HT-29 (cell line): ENCODE data around the gene NRG3. TPM values are rescaled to one million over a fixed set of nuclear protein-coding genes. Genes with fewer than 3 reads are reported as not detected.
"Not testable (repeated sequence)": the region's sequence is repeated elsewhere in the genome, so short reads cannot be mapped to it uniquely, and the experiment has no call there.

Experiments
- DNase-seq: peaks from one replicate; pipeline ENCODE4 v3.0.0-alpha.2; 2015; ENCODE audit warnings: low spot score
- total RNA-seq: library from RNA; depleted of rRNA; stranded (reverse); fragments of >200 nt; shearing (Covaris generic); gene quantifications from 2 replicates; pipeline ENCODE4 v1.2.3, GENCODE V29; 2014

NRG3 gene
- total RNA-seq, 1 experiment from 2014 or later = not detected

DNA sequence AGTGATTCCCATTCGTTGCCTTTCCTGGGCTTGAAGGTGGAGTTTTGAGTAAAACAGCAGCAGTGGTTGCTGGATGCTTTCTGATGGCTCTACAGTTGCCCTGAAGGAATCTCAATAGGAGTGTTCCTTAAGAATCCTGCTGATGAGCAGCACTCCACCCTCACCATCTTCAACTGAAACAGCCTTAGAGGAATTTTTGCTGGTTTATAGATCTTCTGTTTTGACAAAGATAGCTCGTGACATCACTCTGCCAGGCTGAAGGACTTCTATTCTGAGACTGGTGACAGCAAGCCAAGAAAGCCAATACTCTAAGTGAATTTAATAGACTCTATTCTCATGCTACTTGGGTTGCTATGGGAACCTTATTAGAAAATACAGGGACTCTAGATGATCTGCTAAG is 1014.7 kb downstream of the NRG3 start:
- no peak for DNase-seq

DNA sequence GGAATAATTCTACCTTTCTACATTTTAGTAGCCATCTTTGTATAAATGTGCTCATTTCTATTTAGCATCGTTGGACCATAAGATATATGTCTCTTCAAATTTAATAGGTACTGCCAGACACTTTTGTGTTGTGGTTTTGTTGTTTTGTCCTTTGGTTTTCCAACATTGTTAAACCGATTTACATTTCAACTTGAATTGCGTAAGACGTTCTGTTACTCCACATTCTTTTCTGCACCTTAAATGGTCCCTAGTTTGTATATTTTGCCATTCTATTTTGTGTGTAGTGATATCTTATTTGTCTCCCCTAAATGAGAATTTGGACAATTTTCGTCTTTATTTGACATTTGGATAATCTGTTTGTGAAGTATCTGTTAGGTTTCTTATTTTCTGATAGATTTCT is 1015.6 kb downstream of the NRG3 start:
- no peak for DNase-seq

DNA sequence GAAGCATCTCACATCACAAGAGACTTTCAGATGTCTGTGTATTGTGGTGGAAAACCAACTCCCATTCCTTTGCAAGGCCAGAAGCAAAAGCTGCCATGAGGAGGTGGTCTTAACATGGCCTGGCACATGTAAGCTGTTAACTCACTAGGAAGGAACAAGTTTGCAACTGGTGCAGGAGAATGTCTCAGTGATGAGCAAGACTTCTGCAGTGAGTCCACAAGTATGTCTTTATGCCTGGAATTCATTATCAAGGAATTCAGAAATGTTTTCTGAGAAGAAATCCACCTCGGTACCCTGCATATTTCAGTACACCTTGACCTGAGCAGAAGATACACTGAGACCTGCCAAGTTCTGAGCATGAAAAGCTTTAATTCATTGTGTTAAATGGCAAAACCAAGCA is 1033.1 kb downstream of the NRG3 start:
- DNase-seq = no peak

DNA sequence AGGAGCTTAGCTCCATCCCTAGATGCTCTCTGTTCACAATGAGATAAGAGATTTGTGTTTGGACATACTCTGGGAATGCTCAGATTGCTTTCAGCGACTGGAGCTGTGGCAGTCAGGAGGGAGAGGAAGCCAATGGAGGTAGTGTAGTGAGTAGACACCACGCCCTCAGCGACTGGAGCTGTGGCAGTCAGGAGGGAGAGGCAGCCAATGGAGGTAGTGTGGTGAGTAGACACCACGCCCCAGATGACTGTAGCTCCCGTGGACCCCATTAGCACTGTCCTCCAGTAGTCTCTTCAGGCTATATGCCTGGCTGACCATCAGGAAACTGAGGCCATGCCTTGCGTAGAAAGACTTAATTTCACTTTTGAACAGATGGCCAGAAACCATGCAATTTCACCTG is 1033.8 kb downstream of the NRG3 start:
- no peak for DNase-seq

DNA sequence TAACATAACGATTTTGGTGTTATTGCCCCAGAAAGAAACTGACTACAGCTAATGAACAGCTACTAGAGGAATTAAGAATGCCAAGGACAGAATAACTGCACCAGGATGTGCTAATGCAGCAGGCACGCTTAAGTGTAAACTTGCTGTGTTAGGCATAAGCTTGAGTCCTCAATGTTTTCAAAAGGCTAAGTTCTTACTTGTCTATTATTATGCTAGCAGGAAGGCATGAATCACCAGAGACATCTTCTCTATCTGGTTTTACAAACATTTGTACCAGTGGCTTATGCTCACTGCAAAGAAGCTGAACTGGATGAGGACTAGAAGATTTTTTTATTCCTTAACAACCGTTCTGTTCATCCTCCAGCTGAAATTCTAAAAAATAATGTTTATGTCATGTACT is 1035.3 kb downstream of the NRG3 start:
- no peak for DNase-seq

DNA sequence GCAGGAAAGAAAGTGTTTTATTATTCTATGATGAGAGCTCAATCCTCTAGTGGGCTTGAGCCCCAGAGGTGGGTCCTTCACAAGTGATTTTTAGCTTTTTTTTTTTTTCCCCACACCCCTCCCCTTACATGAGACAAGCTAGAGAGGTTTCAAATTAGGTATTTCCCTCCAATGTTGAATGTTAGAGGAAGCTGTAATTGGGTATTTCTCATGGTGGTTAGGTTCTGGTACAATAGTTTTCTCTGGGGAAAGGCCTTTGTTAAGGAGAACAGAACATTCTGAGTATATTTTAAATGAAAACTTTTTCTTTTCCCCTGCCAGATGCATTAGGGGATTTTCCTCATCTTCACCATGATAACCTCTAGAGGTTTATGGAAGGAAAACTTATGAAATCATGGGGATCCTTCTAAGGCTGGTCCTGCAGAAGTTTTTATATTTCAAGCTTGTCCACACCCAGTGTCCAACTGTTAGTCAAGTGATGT is 1039.7 kb downstream of the NRG3 start:
- DNase-seq = no peak

DNA sequence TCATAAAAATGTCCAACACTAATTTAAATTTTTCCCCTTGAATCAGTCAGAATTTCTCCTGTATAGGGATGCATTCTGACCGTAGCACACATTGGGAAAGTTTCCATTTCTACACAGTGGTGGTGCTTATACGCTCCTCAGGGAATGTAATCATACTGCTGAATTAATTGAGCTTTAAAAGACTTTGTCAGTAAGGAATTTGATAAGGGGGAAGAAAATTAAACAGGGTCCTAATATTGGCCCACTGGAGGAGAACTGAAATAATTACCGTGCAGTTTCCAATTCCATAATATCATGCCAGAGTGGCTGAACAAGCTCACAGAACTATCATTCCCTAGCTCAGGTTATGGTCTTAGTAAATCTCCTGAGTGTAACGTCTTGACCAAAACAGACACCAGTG is 1041.9 kb downstream of the NRG3 start:
- no peak for DNase-seq

DNA sequence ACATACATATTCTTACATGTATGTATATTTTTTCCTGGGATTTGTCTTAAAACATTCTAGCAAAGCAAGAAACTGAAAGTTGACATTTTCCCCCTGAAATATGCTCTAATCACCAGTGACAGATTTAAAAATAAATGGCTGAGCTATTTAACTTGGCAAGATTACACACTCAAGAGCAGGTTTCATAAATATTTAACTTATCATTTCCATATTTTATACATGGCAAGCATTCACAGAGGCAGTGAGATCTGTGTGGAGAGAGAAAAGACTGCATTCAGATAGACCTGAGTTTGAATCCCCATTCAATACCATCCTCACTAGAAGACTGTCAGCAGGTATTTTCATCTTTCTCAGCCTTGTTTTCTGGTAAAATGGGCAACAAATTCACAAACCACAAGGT is 1043.0 kb downstream of the NRG3 start:
- no peak for DNase-seq

DNA sequence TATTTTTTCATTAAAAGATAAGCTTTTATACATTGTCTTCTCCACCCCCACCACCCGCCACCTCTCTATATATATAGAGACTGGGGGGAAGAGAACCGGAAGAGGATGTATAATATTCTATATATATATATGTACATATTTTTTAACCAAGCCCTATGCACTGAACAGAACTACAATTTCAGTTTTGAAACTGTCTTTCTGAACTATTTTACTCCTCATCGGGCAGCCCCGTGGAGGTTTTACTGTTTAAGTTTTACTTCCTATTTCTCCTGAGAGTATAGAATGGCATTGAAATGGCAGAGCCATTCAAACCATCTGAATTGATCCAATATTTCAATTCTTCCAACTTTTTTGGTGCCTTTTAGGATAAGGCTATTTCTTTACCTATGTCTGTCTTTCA is 1047.1 kb downstream of the NRG3 start:
- no peak for DNase-seq

DNA sequence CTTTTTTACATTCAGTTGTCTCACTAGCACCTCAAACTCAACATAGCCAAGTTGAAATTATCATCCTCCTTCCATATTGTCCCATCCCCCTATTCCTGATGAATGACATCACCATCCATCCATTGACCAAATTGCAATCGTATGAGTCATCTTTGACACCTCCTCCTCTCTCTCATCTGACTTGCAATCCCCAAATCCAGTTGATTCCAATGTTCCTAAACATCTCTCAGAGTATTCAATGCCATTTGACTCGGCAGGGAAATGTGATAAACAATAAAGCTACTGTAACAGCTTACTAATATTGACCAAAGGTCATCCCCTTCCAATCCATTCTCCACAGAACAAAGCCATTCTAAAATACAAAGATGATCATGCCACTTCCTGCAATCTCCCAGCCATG is 1047.8 kb downstream of the NRG3 start:
- DNase-seq = no peak

DNA sequence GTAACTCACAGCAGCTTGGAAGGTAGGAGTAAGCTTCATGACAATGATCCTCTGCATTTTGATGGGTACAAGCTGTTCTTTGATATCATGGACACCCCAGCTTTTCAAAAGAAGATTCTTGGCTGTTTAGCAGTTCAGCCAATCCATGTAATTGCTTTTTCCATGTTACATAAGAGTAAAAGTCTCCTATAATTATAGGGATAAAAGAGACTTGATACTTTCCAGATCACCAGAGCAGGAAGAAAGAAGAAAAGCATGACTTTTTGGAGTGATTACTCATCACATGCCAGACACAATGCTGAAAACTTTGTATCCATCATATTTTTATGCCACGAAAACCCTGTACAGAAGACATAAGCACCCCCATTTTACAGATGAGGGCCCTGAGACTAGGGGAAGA is 1049.7 kb downstream of the NRG3 start:
- DNase-seq = no peak

DNA sequence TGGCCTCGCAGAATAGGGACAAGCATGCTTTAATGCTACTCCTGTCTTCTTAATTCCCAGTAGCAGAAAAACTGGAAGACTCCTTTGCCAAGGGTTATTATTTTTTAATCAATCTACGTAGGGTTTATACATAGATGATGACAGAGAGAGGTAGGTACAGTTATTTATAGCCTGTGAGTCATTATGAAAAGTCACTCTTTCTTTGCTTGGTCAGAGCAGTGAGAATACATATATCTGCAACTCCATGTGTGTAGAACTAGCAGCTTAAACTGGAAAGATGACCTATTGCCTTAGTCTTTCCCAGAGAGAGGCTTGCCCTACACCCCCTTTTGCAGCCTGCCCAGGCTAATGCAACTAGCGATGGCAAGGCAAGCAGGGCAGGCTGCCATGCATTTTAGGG is 1050.6 kb downstream of the NRG3 start:
- DNase-seq = no peak

DNA sequence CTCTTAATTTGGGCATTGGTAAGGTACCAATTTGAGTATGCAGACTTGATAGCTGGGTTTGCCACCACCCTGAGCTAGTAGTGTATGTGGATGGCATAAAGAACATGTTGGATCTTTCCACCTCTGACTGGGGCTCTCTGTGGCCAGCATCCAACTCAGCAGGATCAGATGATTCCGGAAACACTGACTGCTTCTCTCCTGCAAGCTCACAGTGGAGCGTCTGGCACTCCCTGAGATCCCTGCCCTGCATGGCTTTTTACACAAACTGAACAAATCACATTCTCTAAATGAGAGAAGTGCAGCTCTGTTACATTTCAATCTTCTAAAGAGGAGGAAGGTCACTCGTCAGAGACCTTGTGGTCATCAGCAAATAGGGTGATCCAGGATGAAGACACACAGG is 1057.5 kb downstream of the NRG3 start:
- DNase-seq = no peak

DNA sequence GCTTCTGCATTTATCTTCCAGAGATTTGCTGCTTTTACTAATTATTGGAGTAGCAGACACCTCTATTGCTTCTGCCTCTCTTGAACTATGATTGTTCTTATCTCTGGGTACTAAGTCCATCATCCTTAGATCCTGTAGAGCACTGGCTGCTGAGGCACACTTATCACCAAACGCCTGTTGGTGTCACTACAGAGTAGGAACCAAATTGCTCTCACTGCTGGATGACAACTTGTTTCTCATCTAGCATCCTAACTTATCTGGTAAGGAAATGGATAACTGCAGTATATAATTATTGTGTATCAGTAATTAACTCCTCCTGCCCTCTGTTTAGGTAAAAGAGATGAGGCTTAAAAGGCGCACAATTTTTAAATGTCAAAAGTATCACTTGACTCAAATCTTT is 1059.4 kb downstream of the NRG3 start:
- DNase-seq = peak; percentile 33

DNA sequence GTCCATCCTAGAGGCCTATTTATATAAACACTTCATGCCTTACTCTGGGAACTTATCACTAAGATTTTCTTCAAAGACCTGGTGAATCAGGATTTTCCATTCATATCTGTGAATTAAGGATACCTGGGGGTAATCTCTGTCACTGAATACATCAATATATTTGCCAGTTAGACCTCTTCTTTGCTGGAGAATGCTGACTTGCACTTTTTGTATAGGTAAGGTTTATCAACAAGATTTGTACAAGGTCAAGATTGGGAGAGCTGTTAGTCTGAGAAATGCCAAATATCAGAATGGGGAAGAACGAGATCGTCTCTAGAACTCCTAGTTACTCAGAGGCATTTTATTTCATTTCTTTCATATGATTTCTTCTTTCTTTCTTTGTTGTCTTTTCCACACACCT is 1060.0 kb downstream of the NRG3 start:
- DNase-seq = no peak

DNA sequence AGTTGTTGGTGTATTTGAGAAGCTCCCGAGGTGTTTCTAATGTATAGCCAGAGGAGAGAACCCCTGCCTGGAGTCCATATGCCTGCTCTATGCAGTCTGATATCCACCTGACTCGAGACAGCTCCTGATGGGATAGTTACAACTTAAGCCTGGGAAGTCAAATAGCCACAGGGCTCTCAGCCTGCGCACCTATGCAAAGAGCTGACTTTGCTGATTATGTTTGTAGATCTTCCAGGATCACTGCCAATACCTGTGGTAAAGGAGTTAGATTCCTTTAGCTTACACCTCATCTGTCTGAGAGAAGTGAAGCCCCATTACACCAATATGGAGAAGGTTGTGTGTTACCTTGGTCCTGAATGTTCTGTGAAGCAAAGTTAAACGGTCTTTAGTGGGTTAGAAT is 1063.3 kb downstream of the NRG3 start:
- DNase-seq = no peak

DNA sequence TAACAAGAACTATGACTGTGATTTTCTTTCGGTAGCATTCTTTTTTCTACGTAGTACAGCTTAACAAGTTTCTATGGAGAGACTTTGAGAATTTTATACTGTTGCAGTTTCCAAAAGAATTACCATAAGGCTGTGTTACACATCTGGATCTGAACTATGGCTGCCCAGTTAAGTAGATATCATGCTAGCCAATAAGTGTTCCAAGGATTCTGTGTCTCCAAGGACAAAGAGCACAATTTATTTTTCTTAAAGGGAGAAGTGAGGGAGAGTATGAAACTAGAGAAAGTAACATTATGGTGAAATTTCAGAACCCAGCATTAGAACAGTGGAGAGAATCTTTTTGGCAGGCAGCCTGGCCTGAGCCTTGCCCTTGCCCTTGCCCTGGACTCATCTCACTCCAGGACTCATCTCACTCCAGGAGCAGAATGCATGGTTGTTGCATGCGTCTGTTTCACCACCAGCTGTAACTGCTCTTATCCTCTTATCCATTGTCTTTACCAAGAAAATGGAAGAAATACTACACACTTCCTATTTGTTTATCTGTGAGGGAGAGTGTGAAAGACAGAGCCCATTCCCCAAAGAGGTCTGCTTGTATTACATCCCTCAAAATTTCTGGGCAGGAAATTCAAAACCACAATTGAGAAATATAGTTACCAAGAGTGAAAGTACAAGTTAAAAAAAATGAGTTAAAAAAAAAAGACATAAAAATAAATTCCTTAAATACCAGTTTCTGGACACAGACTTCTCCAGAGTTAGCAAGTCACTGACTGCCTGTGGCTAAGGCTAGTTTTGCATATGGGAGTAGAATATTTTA is 1067.5 kb downstream of the NRG3 start:
- DNase-seq = no peak

DNA sequence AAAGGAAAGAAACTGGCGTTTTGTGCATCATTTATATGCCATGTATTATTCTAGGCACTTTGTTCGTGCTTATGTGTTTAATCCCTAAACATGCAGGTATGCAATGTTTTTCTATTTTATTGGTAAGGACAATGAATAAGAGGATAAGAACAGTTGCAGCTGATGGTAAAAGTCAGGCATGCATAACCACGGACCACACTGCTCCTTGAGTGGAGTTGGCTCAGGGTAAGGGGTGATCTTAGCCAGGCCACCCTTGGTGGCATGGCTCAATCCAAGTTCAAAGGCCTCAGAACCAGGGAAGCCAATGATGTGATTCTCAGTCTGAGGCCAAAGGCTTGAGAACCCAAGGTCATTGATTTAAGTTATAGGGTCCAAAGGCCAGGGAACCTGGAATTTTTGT is 1068.1 kb downstream of the NRG3 start:
- DNase-seq = no peak

DNA sequence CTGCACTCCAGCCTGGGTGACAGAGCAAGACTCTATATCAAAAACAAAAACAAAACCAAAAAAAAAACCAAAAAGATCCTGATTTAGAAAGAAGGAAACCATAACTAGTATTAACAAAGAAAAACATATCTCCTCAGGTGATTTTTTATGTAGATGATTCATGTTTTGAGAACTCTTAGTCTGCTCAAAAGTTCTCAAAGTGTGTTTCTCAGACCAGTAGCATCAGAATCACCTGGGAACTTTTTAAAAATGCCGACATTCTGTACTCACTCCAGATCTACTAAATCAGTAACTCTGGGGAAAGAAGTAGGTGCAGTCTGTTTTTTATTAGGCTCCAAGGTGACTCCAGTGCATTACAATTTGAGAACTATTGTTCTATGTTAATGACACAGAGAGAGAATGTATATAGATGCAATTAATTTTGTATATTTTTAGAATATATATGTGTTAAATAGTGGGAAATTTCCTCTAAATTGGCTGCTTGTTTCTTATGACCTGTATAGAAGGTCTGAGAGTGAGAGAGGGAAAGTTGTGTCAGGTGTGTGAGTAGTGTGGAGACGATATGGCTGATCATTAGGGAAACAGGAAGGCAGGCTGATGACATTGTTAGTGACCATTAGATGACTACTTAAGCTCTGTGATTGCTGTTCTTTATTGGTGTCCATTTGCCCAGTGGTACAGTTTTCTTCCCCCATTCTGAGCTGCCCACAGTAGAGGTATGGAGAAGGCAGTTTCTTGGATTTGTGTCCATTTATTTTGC is 1075.0 kb downstream of the NRG3 start:
- DNase-seq = no peak

DNA sequence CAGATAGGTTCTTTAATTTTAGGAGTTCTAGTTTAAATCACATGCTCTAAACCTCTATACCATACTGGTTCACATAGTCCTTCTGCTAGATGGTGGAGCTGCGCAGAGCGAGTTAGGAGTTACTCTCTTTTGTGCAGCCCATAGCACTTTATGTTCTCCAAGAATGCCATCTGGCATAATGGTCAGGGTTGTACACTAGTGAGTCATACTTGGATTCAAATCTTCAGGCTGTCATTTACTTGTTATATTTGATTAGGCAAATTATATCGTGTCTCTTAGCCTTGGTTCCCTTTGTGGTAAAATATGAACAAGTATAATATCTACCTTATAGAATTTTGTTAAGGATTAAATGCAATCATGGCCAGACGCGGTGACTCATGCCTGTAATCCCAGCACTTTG is 1078.3 kb downstream of the NRG3 start:
- no peak for DNase-seq

DNA sequence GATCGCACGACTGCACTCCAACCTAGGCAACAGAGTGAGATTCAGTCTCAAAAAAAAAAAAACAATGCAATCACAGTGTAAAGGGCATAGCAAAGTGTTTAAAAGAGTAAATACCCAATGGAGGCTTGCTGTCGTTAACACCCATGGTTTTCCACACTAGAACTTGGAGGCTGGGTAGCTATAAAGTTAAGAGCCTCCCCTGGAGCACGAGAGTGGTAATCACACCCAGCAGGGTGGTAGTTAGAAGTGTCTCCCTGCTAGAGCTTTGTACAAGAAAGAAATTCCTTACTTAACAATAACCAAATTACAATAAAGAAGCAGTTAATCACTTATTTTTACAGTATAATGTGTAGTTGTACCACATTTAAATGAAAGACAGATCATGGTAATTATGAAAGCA is 1078.9 kb downstream of the NRG3 start:
- no peak for DNase-seq

DNA sequence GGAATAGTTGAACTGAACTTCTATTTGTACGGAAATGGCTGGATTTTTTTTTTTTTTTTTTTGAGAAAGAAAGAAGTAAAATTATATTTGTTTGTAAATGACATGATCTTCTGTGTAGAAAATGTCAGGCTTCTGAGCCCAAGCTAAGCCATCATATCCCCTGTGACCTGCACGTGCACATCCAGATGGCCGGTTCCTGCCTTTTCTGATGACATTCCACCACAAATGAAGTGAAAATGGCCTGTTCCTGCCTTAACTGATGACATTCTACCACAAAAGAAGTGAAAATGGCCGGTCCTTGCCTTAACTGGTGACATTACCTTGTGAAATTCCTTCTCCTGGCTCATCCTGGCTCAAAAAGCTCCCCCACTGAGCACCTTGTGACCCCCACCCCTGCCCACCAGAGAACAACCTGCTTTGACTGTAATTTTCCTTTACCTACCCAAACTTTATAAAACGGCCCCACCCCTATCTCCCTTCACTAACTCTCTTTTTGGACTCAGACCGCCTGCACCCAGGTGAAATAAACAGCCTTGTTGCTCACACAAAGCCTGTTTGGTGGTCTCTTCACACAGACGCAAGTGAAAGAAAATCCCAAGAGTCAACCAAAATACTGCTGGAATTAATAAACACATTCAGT is 1085.5 kb downstream of the NRG3 start:
- not testable (repeated sequence) for DNase-seq

DNA sequence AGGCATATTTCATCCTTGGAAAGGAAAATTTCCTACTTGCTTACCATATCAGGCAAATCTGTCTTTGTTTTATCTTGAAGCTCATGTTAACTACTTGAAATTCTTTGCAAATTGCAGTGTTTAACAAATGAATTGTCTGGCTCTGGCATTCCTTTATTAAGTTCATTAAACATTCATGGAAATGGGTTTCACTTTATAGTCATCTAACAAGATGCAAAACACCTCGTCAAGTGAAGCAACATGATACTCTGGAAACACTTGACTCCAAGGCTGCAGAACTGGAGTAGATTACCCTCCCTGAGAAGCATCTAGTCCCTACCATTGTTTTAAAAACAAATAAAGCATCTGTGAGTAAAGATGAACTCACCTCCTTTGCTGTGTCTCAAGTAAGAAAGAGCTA is 1086.9 kb downstream of the NRG3 start:
- no peak for DNase-seq
